Measurements from ENCODE around the gene APOL3.

DNA sequence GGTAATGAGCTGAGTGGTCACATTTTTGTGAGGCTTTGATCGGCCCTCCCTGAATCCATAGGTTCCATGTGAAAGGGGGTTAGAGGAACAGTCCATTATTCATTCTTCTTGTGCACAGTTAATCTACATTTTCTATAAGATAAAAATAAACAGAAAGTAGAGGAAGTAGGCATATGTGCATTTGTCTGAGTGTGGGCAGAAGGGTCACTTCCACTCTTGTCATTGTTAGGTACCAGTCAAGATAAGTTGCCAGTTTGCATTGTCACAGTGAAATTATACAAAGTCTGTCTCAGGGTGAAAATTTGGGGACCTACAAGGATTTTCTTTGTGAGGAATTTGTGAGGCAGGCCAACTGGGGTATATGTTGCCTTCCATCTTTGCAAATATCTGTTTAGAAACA lies 45.7 kb upstream of the APOL3 start:
- TF ChIP-seq CTCF (IDR thresholded peaks at IDR 0.05) = no peak
- TF ChIP-seq POLR2A (IDR thresholded peaks at IDR 0.05) = no peak

Data from Peyer's patch (tissue), 4 donors.